Glutamatergic neuron (in vitro differentiated cells): ENCODE data around the gene CAMTA1. TPM values are rescaled to one million over a fixed set of nuclear protein-coding genes. Genes with fewer than 3 reads are reported as not detected.

Experiments
- DNase-seq: peaks from one replicate; pipeline ENCODE4 v3.0.0; 2022
- H3K27ac Mint-ChIP-seq: one replicate; pipeline ENCODE4 v1.8.0; 2020; ENCODE audit warnings: mild to moderate bottlenecking, mixed read lengths, inconsistent platforms; ENCODE audit not compliant: unreplicated experiment
- H3K27me3 Mint-ChIP-seq: one replicate; pipeline ENCODE4 v1.8.0; 2020; ENCODE audit warnings: mild to moderate bottlenecking, moderate library complexity, mixed read lengths, inconsistent platforms; ENCODE audit not compliant: unreplicated experiment
- H3K36me3 Mint-ChIP-seq: one replicate; pipeline ENCODE4 v1.8.0; 2020; ENCODE audit warnings: mild to moderate bottlenecking, mixed read lengths, inconsistent platforms; ENCODE audit not compliant: unreplicated experiment
- H3K4me1 Mint-ChIP-seq: one replicate; pipeline ENCODE4 v1.8.0; 2020; ENCODE audit warnings: mild to moderate bottlenecking, low read depth, mixed read lengths, inconsistent platforms; ENCODE audit not compliant: unreplicated experiment
- H3K4me3 Mint-ChIP-seq: one replicate; pipeline ENCODE4 v1.8.0; 2020; ENCODE audit warnings: mild to moderate bottlenecking, mixed read lengths, inconsistent platforms; ENCODE audit not compliant: unreplicated experiment
- H3K9me3 Mint-ChIP-seq: one replicate; pipeline ENCODE4 v1.8.0; 2020; ENCODE audit warnings: mild to moderate bottlenecking, moderate library complexity, mixed read lengths, inconsistent platforms; ENCODE audit not compliant: unreplicated experiment
- CTCF ChIP-seq: fragments of 200-600 bp; sonication (generic); IDR thresholded peaks from one replicate; pipeline ENCODE4 v1.5.0; 2021; ENCODE audit not compliant: partially characterized antibody, unreplicated experiment
- total RNA-seq: library from RNA; stranded (reverse); fragmentation: NEBNext Ultra II Directional; extraction: Animal tissue kit (Norgen Biotek cat#: 25700); gene quantifications from one replicate; pipeline ENCODE4 v1.2.1, GENCODE V29; 2021; ENCODE audit not compliant: unreplicated experiment

The CAMTA1 gene
- total RNA-seq, 1 donor from 2014 or later: 77.2 TPM

- no peak overlapping the region for H3K4me3 Mint-ChIP-seq
- H3K9me3 Mint-ChIP-seq: no peaks in the 10 kb centered on the region
- peaks cover 3% of the 10 kb centered on the region for H3K27me3 Mint-ChIP-seq
- TF ChIP-seq CTCF: peak; percentile 66
- DNase-seq: no peak
- no peak overlapping the region for H3K27ac Mint-ChIP-seq
- H3K4me1 Mint-ChIP-seq: peaks cover 28% of the 10 kb centered on the region
- peaks cover 3% of the 10 kb centered on the region for H3K36me3 Mint-ChIP-seq
Measured at GRCh38 chr1:7042322-7043190, 257.3 kb downstream of the CAMTA1 start.

- Mint-ChIP-seq H3K9me3 (no peaks in the 10 kb centered on the region), H3K27me3 (peaks cover 3% of the 10 kb centered on the region), H3K4me3 (no peak overlapping the region), H3K27ac (no peak overlapping the region), H3K36me3 (peaks cover 4% of the 10 kb centered on the region), H3K4me1 (peaks cover 32% of the 10 kb centered on the region)
- no peak for TF ChIP-seq CTCF
- DNase-seq: no peak
Measured at GRCh38 chr1:7043191-7043549, 257.9 kb downstream of the CAMTA1 start.

- Mint-ChIP-seq H3K9me3 (no peaks in the 10 kb centered on the region), H3K4me3 (no peak overlapping the region), H3K27me3 (peaks cover 3% of the 10 kb centered on the region), H3K4me1 (peaks cover 37% of the 10 kb centered on the region), H3K27ac (no peak overlapping the region), H3K36me3 (peaks cover 4% of the 10 kb centered on the region)
- no peak for TF ChIP-seq CTCF
- DNase-seq: no peak
Measured at GRCh38 chr1:7043719-7044535, 258.7 kb downstream of the CAMTA1 start.

GRCh38 chr1:7045897-7046296 lies 260.6 kb downstream of the CAMTA1 start:
- Mint-ChIP-seq H3K36me3 (peaks cover 4% of the 10 kb centered on the region), H3K27ac (no peak overlapping the region), H3K4me1 (peaks cover 42% of the 10 kb centered on the region), H3K4me3 (no peak overlapping the region), H3K27me3 (peaks cover 7% of the 10 kb centered on the region), H3K9me3 (no peaks in the 10 kb centered on the region)
- no peak for TF ChIP-seq CTCF
- DNase-seq: no peak
